ENCODE results near the gene SNRNP48. TPM values are rescaled to one million over a fixed set of nuclear protein-coding genes. Genes with fewer than 3 reads are reported as not detected.

The SNRNP48 gene
- polyA plus RNA-seq, 1 donor (not counting 4 experiments of a cell fraction or from before 2014, with no cell fraction given) = 12.2 TPM

GRCh38 chr6:7588506-7588905 is 1.5 kb upstream of the SNRNP48 start:
- Histone ChIP-seq H3K9me3 (ENCODE audit: control insufficient read depth, low read depth, low read length) (no peaks in the 10 kb centered on the region), H3K4me3 (ENCODE audit: control insufficient read depth in 2 of 3, extremely low read depth in 1 of 3, insufficient read depth in 2 of 3, low read depth in 1 of 3, low read length in 3 of 3) (no peak overlapping the region), H3K36me3 (ENCODE audit: control insufficient read depth in 2 of 2, extremely low read depth in 1 of 2, insufficient read depth in 2 of 2, low read length in 2 of 2) (peaks cover 10 to 20% of the 10 kb centered on the region in 2 experiments), H2AFZ (ENCODE audit: control insufficient read depth, low read length) (no peak overlapping the region), H3K4me1 (ENCODE audit: control insufficient read depth, extremely low read depth, insufficient read depth, low read length) (peaks cover 20% of the 10 kb centered on the region), H3K4me2 (ENCODE audit: control insufficient read depth, extremely low read depth, insufficient read depth, low read depth, low read length) (no peak overlapping the region), H3K27ac (ENCODE audit: control insufficient read depth, insufficient read depth, low read length) (no peak overlapping the region), H4K20me1 (ENCODE audit: control insufficient read depth, extremely low read depth, insufficient read depth, low read length) (peaks cover under 1% of the 10 kb centered on the region), H3K27me3 (ENCODE audit: control insufficient read depth, extremely low read depth, insufficient read depth, low read length) (no peaks in the 10 kb centered on the region), H3K9me1 (ENCODE audit: control insufficient read depth, extremely low read depth, insufficient read depth, low read length) (no peaks in the 10 kb centered on the region), H3K9ac (ENCODE audit: control insufficient read depth, extremely low read depth, insufficient read depth, low read length) (no peak overlapping the region), H3K79me2 (ENCODE audit: control insufficient read depth, insufficient read depth, low read length) (peaks cover 37% of the 10 kb centered on the region)
- no peak for FAIRE-seq
- TF ChIP-seq EZH2 (IDR thresholded peaks at IDR 0.05; ENCODE audit: low read length) (no peak), CTCF (optimal IDR thresholded peaks at IDR 0.05 in 1 of 3, IDR thresholded peaks at IDR 0.05 in 1 of 3, conservative IDR thresholded peaks at IDR 0.05 in 1 of 3; ENCODE audit: extremely low read depth in 1 of 3, insufficient read depth in 2 of 3, low read length in 3 of 3) (no peak)
- DNase-seq (ENCODE audit: low read depth, low spot score) = no peak
- dilution Hi-C loops (cut with MboI; ENCODE audit: extremely low pct_ligation_motif_present, low sequenced_read_pairs) = loop anchor here (25.0 kb wide), 1 partner anchor 176 kb away; no protein-coding TSS in a partner anchor

GRCh38 chr6:7589221-7589620 is 777 bp upstream of the SNRNP48 start:
- H3K79me2 ChIP-seq (ENCODE audit: control insufficient read depth, insufficient read depth, low read length) = peaks cover 35% of the 10 kb centered on the region
- FAIRE-seq (peak; percentile 46), DNase-seq (ENCODE audit: low read depth, low spot score) (no peak)
- no peaks in the 10 kb centered on the region for H3K9me1 ChIP-seq (ENCODE audit: control insufficient read depth, extremely low read depth, insufficient read depth, low read length)
- no peak overlapping the region for H3K9ac ChIP-seq (ENCODE audit: control insufficient read depth, extremely low read depth, insufficient read depth, low read length)
- H3K27ac ChIP-seq (ENCODE audit: control insufficient read depth, insufficient read depth, low read length) = peak overlapping the region; percentile 56
- H4K20me1 ChIP-seq (ENCODE audit: control insufficient read depth, extremely low read depth, insufficient read depth, low read length) = no peaks in the 10 kb centered on the region
- no peak for TF ChIP-seq CTCF (optimal IDR thresholded peaks at IDR 0.05 in 1 of 3, IDR thresholded peaks at IDR 0.05 in 1 of 3, conservative IDR thresholded peaks at IDR 0.05 in 1 of 3; ENCODE audit: extremely low read depth in 1 of 3, insufficient read depth in 2 of 3, low read length in 3 of 3)
- TF ChIP-seq EZH2 (IDR thresholded peaks at IDR 0.05; ENCODE audit: low read length) = no peak
- H3K36me3 ChIP-seq (ENCODE audit: control insufficient read depth in 2 of 2, extremely low read depth in 1 of 2, insufficient read depth in 2 of 2, low read length in 2 of 2) = peaks cover 6 to 13% of the 10 kb centered on the region in 2 experiments
- peak overlapping the region; percentile 78 for H3K4me2 ChIP-seq (ENCODE audit: control insufficient read depth, extremely low read depth, insufficient read depth, low read depth, low read length)
- peak overlapping the region in 1 of 3 experiments; percentile 78 for H3K4me3 ChIP-seq (ENCODE audit: control insufficient read depth in 2 of 3, extremely low read depth in 1 of 3, insufficient read depth in 2 of 3, low read depth in 1 of 3, low read length in 3 of 3)
- dilution Hi-C loops (cut with MboI; ENCODE audit: extremely low pct_ligation_motif_present, low sequenced_read_pairs) = loop anchor here (25.0 kb wide), 1 partner anchor 177 kb away; no protein-coding TSS in a partner anchor
- no peaks in the 10 kb centered on the region for H3K9me3 ChIP-seq (ENCODE audit: control insufficient read depth, low read depth, low read length)
- H3K4me1 ChIP-seq (ENCODE audit: control insufficient read depth, extremely low read depth, insufficient read depth, low read length) = peaks cover 20% of the 10 kb centered on the region
- no peaks in the 10 kb centered on the region for H3K27me3 ChIP-seq (ENCODE audit: control insufficient read depth, extremely low read depth, insufficient read depth, low read length)
- H2AFZ ChIP-seq (ENCODE audit: control insufficient read depth, low read length) = no peak overlapping the region
